ENCODE data around the gene SPATS2L.

SPATS2L gene

GRCh38 chr2:200276472-200276871, 30.0 kb upstream of the SPATS2L start:
- TF ChIP-seq CTCF (IDR thresholded peaks at IDR 0.05) = no peak

GRCh38 chr2:200278694-200279316, 27.7 kb upstream of the SPATS2L start:
- TF ChIP-seq CTCF (IDR thresholded peaks at IDR 0.05) = no peak

GRCh38 chr2:200279857-200280256, 26.6 kb upstream of the SPATS2L start:
- TF ChIP-seq CTCF (IDR thresholded peaks at IDR 0.05) = no peak

GRCh38 chr2:200286578-200286977, 19.9 kb upstream of the SPATS2L start:
- no peak for TF ChIP-seq CTCF (IDR thresholded peaks at IDR 0.05)

- no peak for TF ChIP-seq CTCF (IDR thresholded peaks at IDR 0.05)
These were observed 17.6 kb upstream of the SPATS2L start for GRCh38 chr2:200288670-200289429.

- TF ChIP-seq CTCF (IDR thresholded peaks at IDR 0.05) = no peak
These were observed 10.4 kb upstream of the SPATS2L start for GRCh38 chr2:200296118-200296517.

GRCh38 chr2:200297100-200297499, 9.4 kb upstream of the SPATS2L start:
- TF ChIP-seq CTCF (IDR thresholded peaks at IDR 0.05) = no peak

Data from LNCAP (cell line).